Aorta (tissue), 5 donors: ENCODE measurements around the gene WDPCP. TPM values are rescaled to one million over a fixed set of nuclear protein-coding genes. Genes with fewer than 3 reads are reported as not detected.
"Not testable (repeated sequence)": the region's sequence is repeated elsewhere in the genome, so short reads cannot be mapped to it uniquely, and the experiment has no call there.

Experiments
- ATAC-seq: fragments of 200-7000 bp; cut with Tn5 transposase; one replicate; pipeline ENCODE4 v1.9.1; 2022; ENCODE audit warnings: moderate library complexity; ENCODE audit not compliant: low FRiP score
- DNase-seq, 2 donors: peaks; one replicate each; pipeline ENCODE4 v3.0.0-alpha.2; 2020
- H3K27ac ChIP-seq, 2 donors: one replicate each; pipeline ENCODE4 v1.5.1; 2013; ENCODE audit warnings: low read length in 2 of 2, mild to moderate bottlenecking in 2 of 2, moderate library complexity in 2 of 2, control low read depth in 1 of 2, inconsistent platforms in 1 of 2, low read depth in 1 of 2
- H3K27me3 ChIP-seq, 2 donors: one replicate each; pipeline ENCODE4 v1.6.1; 2013; ENCODE audit warnings: control low read depth in 1 of 2, low read length in 1 of 2, mild to moderate bottlenecking in 1 of 2, moderate library complexity in 1 of 2; ENCODE audit not compliant: insufficient read depth in 2 of 2, control insufficient read depth in 1 of 2
- H3K36me3 ChIP-seq, 2 donors: one replicate each; pipeline ENCODE4 v1.6.1; 2013; ENCODE audit warnings: control low read depth in 1 of 2, low read length in 1 of 2, mild to moderate bottlenecking in 1 of 2; ENCODE audit not compliant: insufficient read depth in 2 of 2, control insufficient read depth in 1 of 2
- H3K4me1 ChIP-seq, 2 donors: one replicate each; pipeline ENCODE4 v1.6.1; 2013; ENCODE audit warnings: low read length in 2 of 2, control low read depth in 1 of 2, mild to moderate bottlenecking in 1 of 2, moderate library complexity in 1 of 2; ENCODE audit not compliant: insufficient read depth in 2 of 2, control insufficient read depth in 1 of 2
- H3K4me3 ChIP-seq, 2 donors: one replicate each; pipeline ENCODE4 v1.5.1; 2013; ENCODE audit warnings: low read length in 2 of 2, control low read depth in 1 of 2, mild to moderate bottlenecking in 1 of 2
- H3K9me3 ChIP-seq: one replicate; pipeline ENCODE4 v1.6.1; 2013; ENCODE audit warnings: mild to moderate bottlenecking, low read length; ENCODE audit not compliant: control insufficient read depth
- WGBS, 2 donors: extraction: QIAGEN DNeasy Blood & Tissue Kit; methylation state at CpG; one replicate each; pipeline ENCODE4 v1.1.7; 2013; 5-methylcytosine and 5-hydroxymethylcytosine counted together
- intact Hi-C, 2 donors: fragments of 100-400 bp; cut with DNase I; formaldehyde crosslinking; loops; one replicate each; pipeline versions ENCODE4 v1.14.2 to v1.15.0; 2022
- polyA plus RNA-seq, 2 donors: library from polyadenylated mRNA; stranded (reverse); fragments of 200-250 nt; gene quantifications; one replicate each; pipeline ENCODE4 v1.2.3, GENCODE V29; 2013
- total RNA-seq, 2 donors: library from RNA; stranded (reverse); fragmentation: NEBNext Ultra II Directional; extraction: Animal tissue kit (Norgen Biotek cat#: 25700); gene quantifications; one replicate each; pipeline ENCODE4 v1.2.1, GENCODE V29; 2021
- donor health status: healthy with polysubstance abuse.
- donor health status: Bipolar disorder and iron deficiency.
- donor health status: DM: no; HTN: no; CAD: no.
- donor health status: DM: no; HTN: no; CAD: no.
- donor health status: DM: yes; HTN: yes; CAD: no.

WDPCP gene
- total and polyA plus RNA-seq, 4 donors, result 2.9 to 20.8 (median 15.3) TPM

DNA sequence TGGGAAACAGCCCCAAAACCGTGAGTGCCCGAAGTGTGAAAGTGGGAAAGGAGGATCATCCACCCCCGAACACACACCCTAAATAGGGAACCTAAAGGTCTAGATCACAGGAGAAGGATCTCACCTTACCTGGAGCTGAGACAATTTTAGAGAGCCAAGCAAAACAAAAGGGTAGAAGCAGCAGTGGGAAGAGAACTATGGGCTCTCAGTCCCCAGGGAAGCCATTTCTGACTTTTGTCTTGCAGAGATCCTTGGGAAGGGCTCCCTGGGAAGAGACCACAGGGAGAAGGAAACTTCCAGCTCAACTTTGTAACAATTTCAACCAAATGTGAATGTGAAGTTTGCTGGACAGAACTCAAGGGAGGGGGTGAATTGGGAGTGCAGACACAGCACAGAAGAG lies 110.6 kb downstream of the WDPCP start:
- WGBS, 2 donors, result 96 to 97% methylated on average over 3 of the region's 3 CpGs
- DNase-seq, result no peak
- no peaks in the 10 kb centered on the region for H3K27me3 ChIP-seq
- intact Hi-C loops, result no loop called here
- no peaks in the 10 kb centered on the region for H3K4me1 ChIP-seq
- no peak for ATAC-seq
- H3K9me3 ChIP-seq, result no peaks in the 10 kb centered on the region
- no peak overlapping the region for H3K27ac ChIP-seq
- no peak overlapping the region for H3K4me3 ChIP-seq
- no peaks in the 10 kb centered on the region for H3K36me3 ChIP-seq

DNA sequence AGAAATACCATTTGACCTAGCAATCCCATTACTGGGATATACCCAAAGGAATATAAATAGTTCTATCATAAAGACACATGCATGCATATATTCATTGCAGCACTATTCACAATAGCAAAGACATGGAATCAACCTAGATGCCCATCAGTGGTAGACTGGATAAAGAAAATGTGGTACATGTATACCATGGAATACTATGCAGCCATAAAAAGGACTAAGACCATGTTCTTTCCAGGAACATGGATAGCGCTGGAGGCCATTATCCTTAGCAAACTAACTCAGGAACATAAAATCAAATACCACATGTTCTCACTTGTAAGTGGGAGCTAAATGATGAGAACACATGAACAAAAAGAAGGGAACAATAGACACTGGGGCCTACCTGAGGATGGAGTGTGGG lies 119.0 kb downstream of the WDPCP start:
- H3K36me3 ChIP-seq, H3K4me3 ChIP-seq, DNase-seq, H3K27ac ChIP-seq, H3K27me3 ChIP-seq, H3K4me1 ChIP-seq, intact Hi-C loops, H3K9me3 ChIP-seq, ATAC-seq: not testable (repeated sequence)
- 96 to 99% methylated on average over 1 of the region's 1 CpG for WGBS, 2 donors

DNA sequence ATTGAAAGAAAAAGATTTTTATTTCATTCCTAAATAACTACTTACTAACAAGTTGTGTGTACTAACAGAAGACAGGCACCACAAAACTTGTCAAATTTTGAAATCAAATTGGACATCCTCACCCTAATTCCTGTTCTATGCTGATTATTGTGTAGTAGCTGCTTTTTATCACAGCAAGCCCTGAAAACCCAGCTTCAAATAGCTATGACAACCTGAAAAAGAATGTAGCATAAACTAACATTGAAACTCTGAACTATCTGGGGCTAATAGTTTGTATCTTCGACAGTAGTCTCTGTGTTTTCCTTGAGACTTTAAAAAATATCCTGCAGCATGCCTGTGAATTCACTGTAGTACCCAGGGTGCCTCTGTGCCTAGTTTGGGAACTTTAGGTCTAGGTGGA lies 122.6 kb downstream of the WDPCP start:
- 41 to 50% methylated on average over 1 of the region's 1 CpG for WGBS, 2 donors
- H3K9me3 ChIP-seq, result no peaks in the 10 kb centered on the region
- H3K36me3 ChIP-seq, result peaks cover 0 to 6% of the 10 kb centered on the region in 2 donors
- no peak overlapping the region for H3K4me3 ChIP-seq
- DNase-seq (no peak), ATAC-seq (no peak)
- no peaks in the 10 kb centered on the region for H3K27me3 ChIP-seq
- no peak overlapping the region for H3K27ac ChIP-seq
- intact Hi-C loops, result no loop called here
- H3K4me1 ChIP-seq, result no peaks in the 10 kb centered on the region

DNA sequence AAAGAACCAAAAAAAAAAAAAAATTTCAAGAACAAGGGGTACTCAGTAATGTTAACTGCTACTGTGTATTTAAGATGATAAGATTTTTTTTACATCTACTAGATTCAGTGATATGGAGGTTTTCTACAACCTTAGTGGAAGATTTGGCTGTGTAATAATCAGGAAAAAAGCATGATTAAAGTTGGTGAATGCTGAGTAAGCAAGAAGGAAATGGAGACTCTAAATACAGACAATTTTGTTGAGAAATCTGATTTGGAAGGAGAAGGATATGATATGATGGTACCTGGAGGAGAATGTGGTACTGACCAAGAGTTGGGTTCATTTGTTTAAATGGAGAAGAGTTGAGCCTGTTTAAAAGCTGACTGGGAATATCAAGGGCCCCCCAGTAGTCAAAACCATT lies 125.1 kb downstream of the WDPCP start:
- ATAC-seq, result no peak
- intact Hi-C loops, result no loop called here
- Histone ChIP-seq H3K9me3 (no peaks in the 10 kb centered on the region), H3K27ac (no peak overlapping the region), H3K4me3 (no peak overlapping the region), H3K36me3 (peaks cover 0 to 2% of the 10 kb centered on the region in 2 donors), H3K27me3 (no peaks in the 10 kb centered on the region), H3K4me1 (no peaks in the 10 kb centered on the region)
- no peak for DNase-seq

DNA sequence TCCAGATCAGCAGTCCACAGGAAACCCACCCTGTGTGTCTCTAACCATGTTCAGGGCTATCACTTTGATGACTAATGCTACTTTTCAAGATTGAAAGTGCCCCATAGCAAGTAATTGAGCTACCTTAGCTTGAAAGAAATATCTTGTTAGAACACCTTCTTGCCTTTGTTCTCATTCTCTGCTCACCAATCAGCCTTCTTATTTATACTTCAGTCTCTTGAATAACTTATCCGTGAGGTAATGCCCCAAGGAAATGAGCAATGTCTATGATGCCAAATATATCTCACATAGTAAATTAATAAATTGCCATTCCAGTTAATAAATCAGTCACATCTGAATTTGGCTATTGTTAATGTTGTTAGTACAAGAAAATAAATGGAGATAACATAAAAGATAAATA lies 141.6 kb downstream of the WDPCP start:
- Histone ChIP-seq H3K27ac (no peak overlapping the region), H3K4me3 (no peak overlapping the region), H3K4me1 (no peaks in the 10 kb centered on the region), H3K36me3 (no peaks in the 10 kb centered on the region), H3K27me3 (no peaks in the 10 kb centered on the region), H3K9me3 (no peaks in the 10 kb centered on the region)
- no peak for DNase-seq
- ATAC-seq, result no peak
- intact Hi-C loops, result no loop called here
- 65 to 77% methylated on average over 1 of the region's 1 CpG for WGBS, 2 donors

DNA sequence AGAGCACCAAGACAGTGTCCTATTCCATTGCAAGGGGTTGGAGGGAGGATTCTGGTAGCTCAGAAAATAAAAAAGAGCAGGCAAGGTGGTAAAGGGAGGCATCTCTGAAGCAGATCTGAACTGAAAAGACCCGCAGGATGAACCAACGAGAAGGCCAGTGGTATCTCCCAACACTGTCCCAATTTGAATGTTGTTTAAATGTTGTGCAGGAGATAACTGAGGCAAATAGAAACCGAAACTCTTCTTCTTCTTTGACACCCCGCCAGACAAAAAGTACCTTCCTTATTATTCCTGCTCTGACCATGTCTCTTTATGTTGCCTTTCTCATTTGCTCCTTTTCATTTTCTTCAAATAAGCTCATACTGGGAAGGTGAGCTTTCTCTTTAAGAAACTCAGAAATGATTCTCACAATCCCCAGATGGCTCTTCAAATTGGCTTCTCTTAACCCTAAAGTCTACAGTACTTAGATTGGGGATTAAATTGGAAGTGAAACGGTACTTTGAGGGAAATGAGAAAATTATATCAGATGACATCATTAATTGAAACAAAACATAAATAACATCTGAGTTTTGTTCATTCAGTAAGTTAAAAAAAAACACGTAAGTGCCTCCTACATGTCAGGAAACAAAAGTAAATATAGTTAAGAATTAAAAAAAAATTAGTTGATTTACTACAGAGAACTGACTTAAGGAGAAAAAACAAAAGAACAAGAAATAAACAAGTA lies 143.6 kb downstream of the WDPCP start:
- no peak overlapping the region for H3K4me3 ChIP-seq
- WGBS, 2 donors, result 91 to 95% methylated on average over 6 of the region's 6 CpGs

DNA sequence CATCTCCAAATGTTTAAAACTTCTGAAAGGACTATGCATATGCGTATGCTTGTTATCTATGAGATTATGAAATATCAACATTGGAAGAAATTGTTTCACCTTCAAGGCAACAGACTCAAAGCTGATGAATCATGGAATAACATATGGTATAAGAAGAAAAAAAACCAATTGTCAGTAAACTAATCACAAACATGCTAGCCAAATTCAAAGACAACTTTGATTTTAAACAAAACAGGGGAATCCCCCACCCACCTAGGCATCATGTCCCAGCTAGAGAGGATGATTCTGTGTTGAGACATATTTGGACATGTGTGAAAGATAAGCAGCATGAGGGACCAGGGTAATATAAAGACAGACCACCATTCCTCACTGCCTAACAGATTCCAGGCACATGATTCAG lies 147.7 kb downstream of the WDPCP start:
- 92 to 98% methylated on average over 1 of the region's 1 CpG for WGBS, 2 donors
- H3K4me1 ChIP-seq, result no peaks in the 10 kb centered on the region
- no peak overlapping the region for H3K27ac ChIP-seq
- H3K4me3 ChIP-seq, result no peak overlapping the region
- no peaks in the 10 kb centered on the region for H3K36me3 ChIP-seq
- H3K27me3 ChIP-seq, result no peaks in the 10 kb centered on the region
- no peak for ATAC-seq
- intact Hi-C loops, result no loop called here
- no peaks in the 10 kb centered on the region for H3K9me3 ChIP-seq
- no peak for DNase-seq

More for the DNA sequence above, 143.6 kb downstream of the WDPCP start:
- Histone ChIP-seq H3K27ac (no peak overlapping the region), H3K36me3 (no peaks in the 10 kb centered on the region), H3K27me3 (no peaks in the 10 kb centered on the region), H3K9me3 (no peaks in the 10 kb centered on the region), H3K4me1 (no peaks in the 10 kb centered on the region)
- ATAC-seq (no peak), DNase-seq (no peak)
- intact Hi-C loops, result no loop called here

DNA sequence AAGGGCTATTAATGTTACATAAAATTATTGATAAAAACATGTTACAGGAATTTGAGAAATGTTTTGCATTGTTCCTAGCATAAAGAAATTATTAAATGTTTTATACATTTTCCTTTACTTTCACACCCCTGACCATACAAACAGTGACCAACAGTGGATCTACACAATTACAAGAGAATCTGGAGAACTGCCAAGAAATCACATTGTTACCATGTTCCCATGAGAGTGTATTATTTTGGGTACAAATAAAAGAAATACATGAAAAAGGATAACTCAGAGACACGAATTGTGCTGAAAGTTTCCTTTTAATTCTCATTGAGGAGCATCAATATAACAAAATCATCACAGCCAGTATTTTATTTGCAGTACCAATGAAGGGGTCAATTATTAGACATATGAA lies 150.1 kb downstream of the WDPCP start:
- ATAC-seq (no peak), DNase-seq (no peak)
- H3K4me1 ChIP-seq, result no peaks in the 10 kb centered on the region
- intact Hi-C loops, result no loop called here
- no peaks in the 10 kb centered on the region for H3K27me3 ChIP-seq
- no peaks in the 10 kb centered on the region for H3K9me3 ChIP-seq
- H3K27ac ChIP-seq, result no peak overlapping the region
- no peak overlapping the region for H3K4me3 ChIP-seq
- WGBS, 2 donors, result 77 to 82% methylated on average over 1 of the region's 1 CpG
- H3K36me3 ChIP-seq, result no peaks in the 10 kb centered on the region

DNA sequence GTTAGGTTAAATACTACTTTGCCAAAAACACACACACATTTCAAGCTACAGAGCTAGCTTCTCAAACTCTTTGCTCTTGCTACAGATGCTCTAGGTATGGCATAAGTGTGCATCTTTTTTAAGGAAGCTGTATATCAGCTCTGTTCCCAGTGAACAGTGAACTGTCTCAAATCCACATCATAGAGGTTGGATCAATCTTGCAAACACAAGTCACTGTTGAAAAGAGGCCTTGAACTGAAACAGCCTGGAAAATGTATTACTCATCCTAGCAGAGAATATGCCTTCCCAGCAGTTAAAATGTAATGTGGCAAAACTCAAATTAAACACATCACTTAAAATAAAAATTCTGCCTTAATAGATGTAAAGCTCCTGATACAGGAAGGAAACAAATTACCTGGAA lies 151.8 kb downstream of the WDPCP start:
- H3K27me3 ChIP-seq, result no peaks in the 10 kb centered on the region
- no peak overlapping the region for H3K4me3 ChIP-seq
- H3K9me3 ChIP-seq, result no peaks in the 10 kb centered on the region
- H3K4me1 ChIP-seq, result no peaks in the 10 kb centered on the region
- H3K36me3 ChIP-seq, result no peaks in the 10 kb centered on the region
- ATAC-seq (no peak), DNase-seq (no peak)
- H3K27ac ChIP-seq, result no peak overlapping the region
- intact Hi-C loops, result no loop called here
